ENCODE results near the gene PABPC3.

- TF ChIP-seq, protein P1, sequence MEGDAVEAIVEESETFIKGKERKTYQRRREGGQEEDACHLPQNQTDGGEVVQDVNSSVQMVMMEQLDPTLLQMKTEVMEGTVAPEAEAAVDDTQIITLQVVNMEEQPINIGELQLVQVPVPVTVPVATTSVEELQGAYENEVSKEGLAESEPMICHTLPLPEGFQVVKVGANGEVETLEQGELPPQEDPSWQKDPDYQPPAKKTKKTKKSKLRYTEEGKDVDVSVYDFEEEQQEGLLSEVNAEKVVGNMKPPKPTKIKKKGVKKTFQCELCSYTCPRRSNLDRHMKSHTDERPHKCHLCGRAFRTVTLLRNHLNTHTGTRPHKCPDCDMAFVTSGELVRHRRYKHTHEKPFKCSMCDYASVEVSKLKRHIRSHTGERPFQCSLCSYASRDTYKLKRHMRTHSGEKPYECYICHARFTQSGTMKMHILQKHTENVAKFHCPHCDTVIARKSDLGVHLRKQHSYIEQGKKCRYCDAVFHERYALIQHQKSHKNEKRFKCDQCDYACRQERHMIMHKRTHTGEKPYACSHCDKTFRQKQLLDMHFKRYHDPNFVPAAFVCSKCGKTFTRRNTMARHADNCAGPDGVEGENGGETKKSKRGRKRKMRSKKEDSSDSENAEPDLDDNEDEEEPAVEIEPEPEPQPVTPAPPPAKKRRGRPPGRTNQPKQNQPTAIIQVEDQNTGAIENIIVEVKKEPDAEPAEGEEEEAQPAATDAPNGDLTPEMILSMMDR (IDR thresholded peaks at IDR 0.05; ENCODE audit: extremely low read depth in 1 of 2, insufficient read depth in 1 of 2, low read depth in 1 of 2, low read length in 2 of 2): no peak
- TF ChIP-seq POLR2AphosphoS5 (IDR thresholded peaks at IDR 0.05; ENCODE audit: insufficient read depth, low read depth, low read length): no peak
- no peak for TF ChIP-seq POLR2A (IDR thresholded peaks at IDR 0.05; ENCODE audit: low read depth, low read length)
- TF ChIP-seq MYC (IDR thresholded peaks at IDR 0.05; ENCODE audit: low read depth, low read length): no peak
- TF ChIP-seq EZH2 (IDR thresholded peaks at IDR 0.05; ENCODE audit: borderline replicate concordance, low read depth, low read length, severe bottlenecking): no peak
These were observed 7.8 kb downstream of the PABPC3 start for GRCh38 chr13:25103711-25104110.

Data from endothelial cell of umbilical vein (primary cell).